Kidney epithelial cell (primary cell): ENCODE measurements around the gene LRRC8B. TPM values are rescaled to one million over a fixed set of nuclear protein-coding genes. Genes with fewer than 3 reads are reported as not detected.
"Not testable (repeated sequence)": the region's sequence is repeated elsewhere in the genome, so short reads cannot be mapped to it uniquely, and the experiment has no call there.

ENCODE experiments used
- DNase-seq: peaks from one replicate; pipeline ENCODE4 v3.0.0-alpha.2; 2010; ENCODE audit warnings: low read depth
- H3K27me3 ChIP-seq: 2 replicates; pipeline ENCODE4 v1.6.0; 2011; ENCODE audit warnings: low read length; ENCODE audit not compliant: control insufficient read depth, insufficient read depth
- H3K36me3 ChIP-seq: 2 replicates; pipeline ENCODE4 v1.5.1; 2011; ENCODE audit warnings: low read length; ENCODE audit not compliant: control insufficient read depth, insufficient read depth
- H3K4me3 ChIP-seq: 2 replicates; pipeline ENCODE4 v1.5.1; 2011; ENCODE audit warnings: low read depth, mild to moderate bottlenecking, control low read depth, low read length
- total RNA-seq: library from RNA; depleted of rRNA; stranded (reverse); fragments of >200 nt; gene quantifications from 2 replicates; pipeline ENCODE4 v1.2.3, GENCODE V29; 2015
- TF ChIP-seq, protein P1 (sequence below): IDR thresholded peaks from 2 replicates; pipeline ENCODE4 v1.5.1; 2011; ENCODE audit warnings: mild to moderate bottlenecking, moderate library complexity, low read length, control low read depth, inconsistent platforms; ENCODE audit not compliant: insufficient read depth, poor library complexity, severe bottlenecking

LRRC8B gene
- total RNA-seq, 1 donor from 2014 or later: 8.9 TPM

- no peak overlapping the region for H3K4me3 ChIP-seq
- DNase-seq: no peak
- TF ChIP-seq, protein P1, sequence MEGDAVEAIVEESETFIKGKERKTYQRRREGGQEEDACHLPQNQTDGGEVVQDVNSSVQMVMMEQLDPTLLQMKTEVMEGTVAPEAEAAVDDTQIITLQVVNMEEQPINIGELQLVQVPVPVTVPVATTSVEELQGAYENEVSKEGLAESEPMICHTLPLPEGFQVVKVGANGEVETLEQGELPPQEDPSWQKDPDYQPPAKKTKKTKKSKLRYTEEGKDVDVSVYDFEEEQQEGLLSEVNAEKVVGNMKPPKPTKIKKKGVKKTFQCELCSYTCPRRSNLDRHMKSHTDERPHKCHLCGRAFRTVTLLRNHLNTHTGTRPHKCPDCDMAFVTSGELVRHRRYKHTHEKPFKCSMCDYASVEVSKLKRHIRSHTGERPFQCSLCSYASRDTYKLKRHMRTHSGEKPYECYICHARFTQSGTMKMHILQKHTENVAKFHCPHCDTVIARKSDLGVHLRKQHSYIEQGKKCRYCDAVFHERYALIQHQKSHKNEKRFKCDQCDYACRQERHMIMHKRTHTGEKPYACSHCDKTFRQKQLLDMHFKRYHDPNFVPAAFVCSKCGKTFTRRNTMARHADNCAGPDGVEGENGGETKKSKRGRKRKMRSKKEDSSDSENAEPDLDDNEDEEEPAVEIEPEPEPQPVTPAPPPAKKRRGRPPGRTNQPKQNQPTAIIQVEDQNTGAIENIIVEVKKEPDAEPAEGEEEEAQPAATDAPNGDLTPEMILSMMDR: no peak
- no peaks in the 10 kb centered on the region for H3K27me3 ChIP-seq
- H3K36me3 ChIP-seq: no peaks in the 10 kb centered on the region
Observed at GRCh38 chr1:89584211-89584610, 59.6 kb downstream of the LRRC8B start.

DNA sequence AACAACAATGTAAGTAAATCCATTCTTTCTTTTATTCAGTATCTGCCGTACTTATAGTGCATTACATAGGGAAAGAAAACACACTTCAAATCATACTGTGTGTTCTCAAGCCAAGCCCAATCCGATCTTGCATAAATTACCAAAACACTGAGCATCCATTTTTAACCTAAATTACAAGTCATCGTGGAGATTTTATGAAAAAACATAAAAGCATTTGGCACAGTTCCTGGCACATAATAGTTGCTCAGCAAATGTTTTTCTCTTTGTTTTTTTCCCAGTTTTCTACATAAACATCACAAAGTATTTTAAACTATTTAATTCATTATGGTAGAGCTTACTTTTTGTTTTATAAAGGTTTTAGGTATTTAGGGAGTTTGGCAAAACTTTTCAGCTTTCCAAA lies 60.2 kb downstream of the LRRC8B start:
- TF ChIP-seq, protein P1: no peak
- no peak for DNase-seq

DNA sequence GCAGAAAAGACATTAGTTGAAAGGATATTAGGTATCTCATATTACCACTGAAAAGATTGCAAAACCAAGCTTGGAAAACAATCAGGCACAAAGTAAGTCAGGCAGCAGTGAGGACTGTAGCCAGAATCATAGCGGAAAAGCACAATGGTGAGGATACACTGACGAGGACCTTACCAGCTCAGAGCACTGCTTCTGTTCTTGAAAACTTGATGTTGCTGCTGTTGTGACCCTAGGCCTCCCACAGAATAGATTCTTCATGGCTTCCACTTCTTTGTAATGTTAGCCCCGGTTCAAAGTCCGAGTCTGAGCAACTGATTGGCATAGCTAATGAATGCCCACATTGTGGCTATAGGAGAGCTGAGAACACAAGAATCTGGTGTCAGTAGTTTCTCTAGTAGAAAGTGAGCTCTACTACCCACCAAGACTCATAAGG lies 63.1 kb downstream of the LRRC8B start:
- no peak for DNase-seq
- Histone ChIP-seq H3K36me3 (no peaks in the 10 kb centered on the region), H3K27me3 (no peaks in the 10 kb centered on the region), H3K4me3 (no peak overlapping the region)
- TF ChIP-seq, protein P1: no peak

More for the DNA sequence above, 60.2 kb downstream of the LRRC8B start:
- Histone ChIP-seq H3K4me3 (no peak overlapping the region), H3K27me3 (no peaks in the 10 kb centered on the region), H3K36me3 (no peaks in the 10 kb centered on the region)

DNA sequence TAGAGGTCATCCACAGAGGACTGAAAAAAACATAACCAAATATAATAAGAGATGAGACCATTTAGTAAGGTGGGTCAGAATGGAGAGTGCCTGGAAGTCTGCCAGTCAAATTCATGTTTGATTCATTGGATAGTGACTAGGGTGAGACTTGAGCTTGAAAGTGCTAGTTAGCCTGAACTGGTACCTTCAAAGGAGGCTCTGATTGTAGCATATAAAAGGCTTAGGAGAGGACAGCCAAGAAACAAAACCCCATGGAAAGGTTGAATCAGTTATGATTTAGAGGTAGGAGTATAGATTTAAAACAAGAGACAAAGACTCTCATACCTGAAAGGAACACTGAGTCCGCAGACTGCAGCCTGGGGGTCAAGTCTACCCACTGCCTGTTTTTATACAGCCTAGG lies 63.9 kb downstream of the LRRC8B start:
- Histone ChIP-seq H3K27me3 (no peaks in the 10 kb centered on the region), H3K36me3 (no peaks in the 10 kb centered on the region), H3K4me3 (no peak overlapping the region)
- no peak for DNase-seq
- TF ChIP-seq, protein P1: no peak

DNA sequence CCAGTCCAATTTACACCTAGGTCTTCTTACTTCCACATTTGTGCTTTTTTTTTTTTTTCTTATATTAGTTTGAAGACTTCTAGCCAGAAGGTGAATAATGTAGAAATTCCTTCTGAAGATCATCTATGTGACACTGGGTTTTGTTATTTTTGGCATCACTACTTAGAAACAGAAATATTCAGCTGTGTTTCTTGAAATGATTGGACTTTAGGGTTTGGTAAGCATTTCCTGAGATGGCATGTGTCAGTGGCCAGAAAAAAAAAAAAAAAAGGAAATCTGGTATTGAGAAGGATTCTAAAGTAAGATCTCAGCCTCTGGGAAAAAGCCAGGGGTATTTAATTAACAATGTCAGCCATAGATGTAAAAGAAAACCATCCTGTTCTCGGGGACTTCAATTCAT lies 64.9 kb downstream of the LRRC8B start:
- no peaks in the 10 kb centered on the region for H3K27me3 ChIP-seq
- H3K4me3 ChIP-seq: no peak overlapping the region
- TF ChIP-seq, protein P1: no peak
- DNase-seq: no peak
- H3K36me3 ChIP-seq: no peaks in the 10 kb centered on the region

DNA sequence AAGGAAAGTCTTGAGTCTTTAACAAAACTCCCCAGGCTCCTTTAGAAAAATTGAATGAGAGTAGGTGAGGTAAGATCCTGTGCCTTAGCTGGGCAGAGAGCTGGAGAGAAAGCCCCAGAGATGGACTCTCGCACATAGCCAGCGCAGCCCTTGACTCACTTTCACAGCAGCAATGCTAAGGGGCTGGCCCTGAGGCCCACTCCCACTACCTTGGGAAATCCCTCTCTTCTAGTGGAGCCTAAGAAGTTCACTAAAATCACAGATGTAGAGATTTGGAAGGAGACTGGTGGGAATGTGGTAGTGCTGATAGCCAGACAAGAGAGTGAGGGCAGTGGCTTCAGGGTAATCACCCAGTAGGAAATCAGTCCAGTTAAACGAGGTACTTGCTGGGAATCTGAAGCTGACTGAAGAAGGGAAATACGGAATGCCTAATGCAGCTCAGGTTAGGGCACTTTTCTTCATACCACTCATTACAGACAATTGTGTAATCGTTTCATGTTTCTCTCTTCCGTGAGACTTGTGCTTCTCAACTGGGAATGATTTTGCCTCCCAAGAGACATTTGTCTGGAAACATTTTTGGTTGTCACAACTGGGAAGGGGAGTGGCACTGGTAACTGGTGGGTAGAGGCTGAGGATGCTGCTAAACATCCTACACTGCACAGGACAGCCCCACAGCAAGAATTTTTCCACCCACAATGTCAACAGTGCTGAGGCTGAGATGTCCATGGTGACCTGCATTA lies 65.9 kb downstream of the LRRC8B start:
- Histone ChIP-seq H3K36me3 (no peaks in the 10 kb centered on the region), H3K4me3 (no peak overlapping the region)

DNA sequence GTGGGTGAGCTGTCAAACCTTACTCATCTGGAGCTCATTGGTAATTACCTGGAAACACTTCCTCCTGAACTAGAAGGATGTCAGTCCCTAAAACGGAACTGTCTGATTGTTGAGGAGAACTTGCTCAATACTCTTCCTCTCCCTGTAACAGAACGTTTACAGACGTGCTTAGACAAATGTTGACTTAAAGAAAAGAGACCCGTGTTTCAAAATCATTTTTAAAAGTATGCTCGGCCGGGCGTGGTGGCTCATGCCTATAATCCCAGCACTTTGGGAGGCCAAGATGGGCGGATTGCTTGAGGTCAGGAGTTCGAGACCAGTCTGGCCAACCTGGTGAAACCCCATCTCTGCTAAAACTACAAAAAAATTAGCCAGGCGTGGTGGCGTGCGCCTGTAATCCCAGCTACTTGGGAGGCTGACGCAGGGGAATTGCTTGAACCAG lies 68.3 kb downstream of the LRRC8B start:
- not testable (repeated sequence) for H3K27me3 ChIP-seq, DNase-seq, H3K4me3 ChIP-seq, H3K36me3 ChIP-seq

More for the DNA sequence above, 65.9 kb downstream of the LRRC8B start:
- DNase-seq: no peak
- TF ChIP-seq, protein P1: no peak
- no peaks in the 10 kb centered on the region for H3K27me3 ChIP-seq
